Gastrocnemius medialis (tissue), 4 donors: ENCODE measurements around the gene HYAL2.

Experiments
- POLR2A ChIP-seq, 2 donors: fragments of 450-650 bp; IDR thresholded peaks; one replicate each; pipeline ENCODE4 v1.6.1; 2017; ENCODE audit warnings: antibody characterized with exemption in 2 of 2, mild to moderate bottlenecking in 2 of 2, moderate library complexity in 2 of 2
- TF ChIP-seq, protein P1 (sequence below), 5 experiments: fragments of 450-650 bp in 3 of 5; fragments of 200-600 bp in 2 of 5; sonication (generic) in 2 of 5; IDR thresholded peaks in 4 of 5; conservative IDR thresholded peaks in 1 of 5; 1 replicate in 4 of 5; 2 replicates in 1 of 5; pipeline ENCODE4 v1.5.1; 2016 to 2019; ENCODE audit warnings: antibody characterized with exemption in 5 of 5, mild to moderate bottlenecking in 3 of 5, moderate library complexity in 3 of 5

- no peak for TF ChIP-seq POLR2A (IDR thresholded peaks at IDR 0.05)
- TF ChIP-seq, protein P1, sequence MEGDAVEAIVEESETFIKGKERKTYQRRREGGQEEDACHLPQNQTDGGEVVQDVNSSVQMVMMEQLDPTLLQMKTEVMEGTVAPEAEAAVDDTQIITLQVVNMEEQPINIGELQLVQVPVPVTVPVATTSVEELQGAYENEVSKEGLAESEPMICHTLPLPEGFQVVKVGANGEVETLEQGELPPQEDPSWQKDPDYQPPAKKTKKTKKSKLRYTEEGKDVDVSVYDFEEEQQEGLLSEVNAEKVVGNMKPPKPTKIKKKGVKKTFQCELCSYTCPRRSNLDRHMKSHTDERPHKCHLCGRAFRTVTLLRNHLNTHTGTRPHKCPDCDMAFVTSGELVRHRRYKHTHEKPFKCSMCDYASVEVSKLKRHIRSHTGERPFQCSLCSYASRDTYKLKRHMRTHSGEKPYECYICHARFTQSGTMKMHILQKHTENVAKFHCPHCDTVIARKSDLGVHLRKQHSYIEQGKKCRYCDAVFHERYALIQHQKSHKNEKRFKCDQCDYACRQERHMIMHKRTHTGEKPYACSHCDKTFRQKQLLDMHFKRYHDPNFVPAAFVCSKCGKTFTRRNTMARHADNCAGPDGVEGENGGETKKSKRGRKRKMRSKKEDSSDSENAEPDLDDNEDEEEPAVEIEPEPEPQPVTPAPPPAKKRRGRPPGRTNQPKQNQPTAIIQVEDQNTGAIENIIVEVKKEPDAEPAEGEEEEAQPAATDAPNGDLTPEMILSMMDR (IDR thresholded peaks at IDR 0.05 in 4 of 5, conservative IDR thresholded peaks at IDR 0.05 in 1 of 5): no peak
Measured at GRCh38 chr3:50350213-50350526, 27.6 kb upstream of the HYAL2 start.
